NCI-H460 (cell line): ENCODE results near the gene FGF22. TPM values are rescaled to one million over a fixed set of nuclear protein-coding genes. Genes with fewer than 3 reads are reported as not detected.
"Not testable (repeated sequence)": the region's sequence is repeated elsewhere in the genome, so short reads cannot be mapped to it uniquely, and the experiment has no call there.

Experiments
- DNase-seq: peaks from one replicate; pipeline ENCODE4 v3.0.0-alpha.2; 2016; ENCODE audit warnings: low read depth; ENCODE audit errors: extremely low read depth
- total RNA-seq: library from RNA; depleted of rRNA; stranded (reverse); fragments of >200 nt; shearing (Covaris generic); gene quantifications from 2 replicates; pipeline ENCODE4 v1.2.3, GENCODE V29; 2014

Gene FGF22
- total RNA-seq, 1 experiment from 2014 or later: not detected

DNA sequence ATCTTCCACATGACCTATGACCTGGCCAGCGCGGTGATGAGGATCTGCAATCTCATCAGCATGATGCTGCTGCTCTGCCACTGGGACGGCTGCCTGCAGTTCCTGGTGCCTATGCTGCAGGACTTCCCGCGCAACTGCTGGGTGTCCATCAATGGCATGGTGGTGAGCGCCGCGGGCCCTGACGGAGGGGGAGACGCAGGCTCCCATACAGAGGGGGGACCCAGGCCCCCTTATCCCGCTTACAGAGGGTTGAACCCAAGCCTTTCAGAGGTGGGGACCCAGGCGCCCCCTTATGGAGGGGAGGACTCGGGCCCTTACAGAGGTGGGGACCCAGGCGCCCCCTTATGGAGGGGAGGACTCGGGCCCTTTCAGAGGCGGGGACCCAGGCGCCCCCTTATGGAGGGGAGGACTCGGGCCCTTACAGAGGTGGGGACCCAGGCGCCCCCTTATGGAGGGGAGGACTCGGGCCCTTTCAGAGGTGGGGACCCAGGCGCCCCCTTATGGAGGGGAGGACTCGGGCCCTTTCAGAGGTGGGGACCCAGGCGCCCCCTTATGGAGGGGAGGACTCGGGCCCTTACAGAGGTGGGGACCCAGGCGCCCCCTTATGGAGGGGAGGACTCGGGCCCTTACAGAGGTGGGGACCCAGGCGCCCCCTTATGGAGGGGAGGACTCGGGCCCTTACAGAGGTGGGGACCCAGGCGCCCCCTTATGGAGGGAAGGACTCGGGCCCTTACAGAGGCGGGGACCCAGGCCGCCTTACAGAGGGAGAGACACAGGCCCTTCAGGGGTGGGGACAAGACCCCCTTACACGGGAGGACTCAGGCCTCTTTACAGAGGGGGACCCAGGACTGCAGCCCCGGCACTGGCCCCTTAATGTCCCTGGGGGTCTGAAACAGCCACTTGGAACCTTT is 34.4 kb upstream of the FGF22 start:
- DNase-seq: not testable (repeated sequence)

DNA sequence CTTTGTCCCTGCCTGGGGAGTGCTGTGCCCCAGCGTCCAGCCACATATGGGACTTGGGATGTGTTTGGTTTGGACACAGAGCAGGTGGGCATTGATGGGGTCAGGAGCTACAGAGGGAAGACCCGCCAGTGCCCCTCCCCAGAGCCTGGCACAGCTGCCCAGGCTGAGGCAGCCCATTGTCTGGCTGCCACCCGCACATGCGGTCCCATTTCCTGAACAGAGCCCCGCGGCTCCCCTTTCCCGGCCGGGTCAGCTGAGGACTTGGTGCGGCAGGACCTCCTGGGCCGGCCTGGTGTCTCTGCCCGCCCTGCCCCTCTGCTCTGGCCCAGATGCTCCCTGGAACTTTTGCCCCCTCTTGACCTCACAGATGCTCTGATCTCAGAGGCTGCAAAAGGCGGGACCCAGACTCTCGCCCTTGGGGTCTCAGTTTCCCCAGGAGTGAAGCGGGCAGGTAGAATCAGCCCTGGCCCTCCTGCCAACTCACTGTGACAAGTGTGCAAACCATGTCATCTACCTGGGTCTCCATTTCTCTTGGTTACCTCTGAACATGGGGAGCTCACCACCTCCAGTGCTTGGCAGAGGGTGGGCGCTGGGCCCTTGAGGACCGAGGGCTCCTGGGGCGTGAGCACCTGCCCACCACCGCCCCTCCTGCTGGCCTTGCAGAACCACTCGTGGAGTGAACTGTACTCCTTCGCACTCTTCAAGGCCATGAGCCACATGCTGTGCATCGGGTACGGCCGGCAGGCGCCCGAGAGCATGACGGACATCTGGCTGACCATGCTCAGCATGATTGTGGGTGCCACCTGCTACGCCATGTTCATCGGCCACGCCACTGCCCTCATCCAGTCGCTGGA is 32.2 kb upstream of the FGF22 start:
- no peak for DNase-seq

DNA sequence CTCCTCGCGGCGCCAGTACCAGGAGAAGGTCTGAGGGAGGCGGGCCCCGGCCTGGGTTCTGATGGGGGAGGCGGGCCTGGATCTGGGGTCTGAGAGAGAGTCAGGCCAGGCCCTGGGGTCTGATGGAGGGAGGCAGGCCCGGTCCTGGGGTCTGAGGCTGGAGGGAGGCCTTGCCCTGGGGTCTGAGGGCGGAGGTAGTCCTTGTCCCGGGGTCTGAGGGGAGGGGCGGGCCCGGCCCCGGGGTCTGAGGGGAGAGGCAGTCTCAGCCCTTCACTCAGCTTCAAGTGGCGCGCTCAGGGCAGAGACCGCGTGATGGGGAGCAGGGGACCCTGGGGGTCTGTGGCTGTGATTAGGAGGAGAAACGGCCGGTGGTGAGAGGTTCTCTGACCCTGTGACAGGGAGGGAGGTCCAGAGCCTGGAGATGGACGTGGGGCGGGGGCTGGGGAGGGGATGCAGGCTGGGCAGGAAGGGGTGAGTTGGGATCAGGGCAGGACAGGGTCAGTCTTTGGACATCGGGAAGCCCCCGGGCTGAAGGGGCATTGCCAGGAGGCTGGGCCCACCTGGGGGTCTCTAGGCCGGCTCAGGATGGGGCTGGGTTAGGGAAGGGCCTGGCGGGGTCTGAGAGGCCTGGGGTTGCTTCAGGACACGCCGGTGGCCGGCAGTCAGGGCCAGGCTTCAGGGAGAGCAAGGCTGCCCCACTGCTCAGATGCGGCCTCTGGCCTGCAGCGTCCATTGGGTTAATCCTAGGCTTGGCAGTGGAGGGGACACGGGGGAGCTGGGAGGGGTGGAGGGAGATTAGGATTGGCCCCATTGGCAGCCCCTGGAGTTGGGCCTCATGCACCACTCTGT is 31.3 kb upstream of the FGF22 start:
- no peak for DNase-seq

DNA sequence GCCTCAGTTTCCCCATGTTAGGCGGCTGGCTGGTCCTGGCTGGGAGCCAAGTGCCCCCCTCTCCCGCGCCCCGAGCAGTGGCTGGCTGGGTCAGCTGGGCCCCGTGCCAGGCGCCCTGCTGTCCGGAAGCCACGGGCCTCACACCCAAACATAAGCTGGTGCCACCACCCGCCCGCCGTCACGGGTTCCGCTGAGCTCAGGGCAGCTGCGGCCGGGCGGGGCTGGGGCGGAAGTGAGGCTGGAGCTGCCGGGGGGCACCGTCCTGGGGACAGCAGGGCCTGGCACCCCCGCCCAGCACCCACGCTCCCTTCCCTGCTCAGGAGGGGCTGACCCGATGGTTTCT is 30.7 kb upstream of the FGF22 start:
- DNase-seq: no peak

DNA sequence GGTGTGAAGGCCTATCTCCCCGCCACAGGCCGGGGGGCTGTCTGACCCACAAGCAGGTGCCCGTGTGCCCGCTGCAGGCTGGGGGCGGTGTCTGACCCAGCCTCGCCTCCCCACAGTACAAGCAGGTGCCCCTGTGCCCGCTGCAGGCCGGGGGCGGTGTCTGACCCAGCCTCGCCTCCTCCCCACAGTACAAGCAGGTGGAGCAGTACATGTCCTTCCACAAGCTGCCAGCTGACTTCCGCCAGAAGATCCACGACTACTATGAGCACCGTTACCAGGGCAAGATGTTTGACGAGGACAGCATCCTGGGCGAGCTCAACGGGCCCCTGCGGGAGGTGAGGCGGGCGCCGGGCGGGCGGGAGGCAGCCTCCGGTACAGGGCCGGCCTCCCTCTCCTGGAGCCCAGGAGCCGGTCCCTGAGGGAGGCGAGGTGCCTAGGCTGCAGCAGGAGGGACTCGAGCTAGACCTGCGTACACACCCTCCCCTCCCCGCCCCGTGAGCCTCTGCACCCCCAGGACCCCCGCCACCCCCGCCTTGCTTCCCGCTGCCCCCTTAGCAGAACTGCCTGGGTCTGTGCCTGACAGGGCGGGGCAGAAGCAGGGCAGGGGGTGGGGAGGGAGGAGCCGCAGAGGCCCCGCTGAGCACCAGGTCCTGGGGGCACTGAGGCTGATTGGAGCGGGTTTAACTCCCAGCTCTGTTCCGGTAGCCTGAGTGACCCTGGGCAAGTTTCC is 29.4 kb upstream of the FGF22 start:
- DNase-seq: no peak

DNA sequence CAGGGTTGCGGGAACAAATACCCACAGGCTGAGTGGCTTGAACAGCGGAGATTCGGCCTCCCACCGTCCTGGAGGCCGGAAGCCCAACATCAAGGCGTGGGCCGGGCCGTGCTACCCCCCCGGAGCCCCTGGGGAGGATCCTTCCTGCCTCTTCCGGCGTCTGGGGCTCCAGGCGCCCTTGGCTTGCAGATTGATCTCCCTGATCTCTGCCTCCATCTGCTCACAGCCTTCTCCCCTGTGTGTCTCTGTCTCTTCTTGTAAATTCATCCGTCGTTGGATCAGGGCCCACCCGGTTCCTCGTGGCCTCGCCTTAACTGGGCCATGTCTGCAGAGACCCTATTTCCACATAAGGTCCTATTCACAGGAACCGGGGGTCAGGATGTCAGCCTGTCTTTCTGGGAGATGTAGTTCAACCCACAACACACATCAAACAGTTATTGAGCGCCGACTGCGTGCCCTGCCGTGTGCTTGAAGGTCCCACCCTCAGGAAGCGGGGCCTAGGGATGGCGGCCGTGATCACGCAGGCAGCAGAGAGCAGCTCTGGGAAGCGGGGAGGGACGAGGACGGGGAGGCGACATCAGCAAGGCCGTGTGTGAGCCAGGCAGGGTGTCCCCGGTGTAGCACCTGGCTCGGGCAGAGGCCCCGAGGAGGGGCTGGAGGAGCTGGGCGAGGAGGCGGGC is 28.7 kb upstream of the FGF22 start:
- no peak for DNase-seq

DNA sequence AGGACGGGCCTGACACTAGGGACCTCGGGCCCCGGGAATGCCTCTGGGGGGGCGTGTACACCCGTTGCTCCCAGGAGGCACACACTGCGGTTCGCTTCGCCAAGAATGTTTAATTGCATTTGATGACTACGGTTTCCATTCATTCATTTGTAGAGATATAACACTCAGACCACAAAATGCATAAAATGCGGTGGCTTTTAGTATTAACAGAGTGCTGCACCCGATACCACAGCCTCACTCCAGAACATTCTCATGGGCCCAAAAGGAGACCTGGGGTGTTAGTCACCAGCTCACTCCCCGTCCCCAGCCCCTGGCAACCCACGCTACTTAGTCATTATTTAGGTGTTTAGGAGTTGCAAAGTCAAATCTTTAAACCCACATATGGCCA is 28.2 kb upstream of the FGF22 start:
- no peak for DNase-seq

DNA sequence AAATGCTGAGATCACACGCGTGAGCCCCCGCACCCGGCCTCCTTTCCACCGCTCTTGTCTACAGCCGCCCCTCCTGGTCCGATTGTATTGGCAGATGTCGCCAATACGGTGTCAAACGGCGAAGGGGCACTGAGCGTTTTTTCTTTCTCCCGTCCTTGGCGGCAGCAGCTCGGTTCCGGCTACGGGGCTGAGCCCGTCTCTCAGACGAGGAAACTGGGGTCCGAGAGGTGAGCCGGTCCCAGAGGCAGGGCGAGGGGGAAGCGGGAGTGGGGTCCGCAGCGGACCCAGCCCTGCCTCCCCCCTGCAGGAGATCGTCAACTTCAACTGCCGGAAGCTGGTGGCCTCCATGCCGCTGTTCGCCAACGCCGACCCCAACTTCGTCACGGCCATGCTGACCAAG is 26.7 kb upstream of the FGF22 start:
- no peak for DNase-seq

DNA sequence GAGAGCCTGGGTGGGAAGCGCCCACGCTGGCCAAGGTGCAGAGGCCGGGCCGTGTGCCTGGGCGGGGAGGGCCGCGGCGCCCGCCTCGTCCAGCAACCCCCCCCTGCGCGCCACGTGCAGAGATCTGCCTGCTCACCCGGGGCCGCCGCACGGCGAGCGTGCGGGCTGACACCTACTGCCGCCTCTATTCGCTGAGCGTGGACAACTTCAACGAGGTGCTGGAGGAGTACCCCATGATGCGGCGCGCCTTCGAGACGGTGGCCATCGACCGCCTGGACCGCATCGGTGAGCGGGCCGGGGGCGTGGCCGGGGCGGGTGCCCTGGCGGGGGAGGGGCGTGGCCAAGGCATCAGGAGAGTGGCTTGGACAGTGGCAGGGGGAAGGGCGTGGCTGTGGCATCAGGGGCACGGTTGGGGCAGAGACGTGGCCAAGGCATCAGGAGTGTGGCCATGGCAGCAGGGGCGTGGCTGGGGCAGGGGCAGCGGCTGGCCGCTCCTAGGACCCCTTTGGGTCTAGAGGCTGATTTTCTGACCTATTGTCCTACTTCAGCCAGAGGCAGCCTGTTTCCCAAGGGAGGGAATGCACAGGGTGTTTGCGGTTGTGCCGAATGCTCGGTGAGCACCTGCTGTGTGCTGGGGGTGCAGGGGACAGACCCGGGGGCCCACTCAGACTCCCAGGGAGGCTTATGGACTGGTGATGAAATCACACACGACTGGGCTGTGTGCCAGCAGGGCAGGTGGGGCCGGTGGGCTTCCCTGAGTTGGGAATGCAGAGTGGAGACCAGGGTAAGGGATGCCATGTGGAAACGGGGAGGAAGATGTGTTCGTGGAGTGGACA is 25.7 kb upstream of the FGF22 start:
- no peak for DNase-seq

DNA sequence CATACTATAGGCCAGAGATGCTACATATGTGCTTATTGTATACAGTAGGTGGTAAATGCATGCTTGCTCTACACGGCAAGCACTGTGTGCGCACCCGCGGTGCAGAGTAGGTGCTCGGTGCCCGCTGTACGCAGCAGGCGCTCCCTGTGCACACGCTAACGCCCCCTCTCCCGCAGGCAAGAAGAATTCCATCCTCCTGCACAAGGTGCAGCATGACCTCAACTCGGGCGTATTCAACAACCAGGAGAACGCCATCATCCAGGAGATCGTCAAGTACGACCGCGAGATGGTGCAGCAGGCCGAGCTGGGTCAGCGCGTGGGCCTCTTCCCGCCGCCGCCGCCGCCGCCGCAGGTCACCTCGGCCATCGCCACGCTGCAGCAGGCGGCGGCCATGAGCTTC is 24.1 kb upstream of the FGF22 start:
- DNase-seq: no peak

DNA sequence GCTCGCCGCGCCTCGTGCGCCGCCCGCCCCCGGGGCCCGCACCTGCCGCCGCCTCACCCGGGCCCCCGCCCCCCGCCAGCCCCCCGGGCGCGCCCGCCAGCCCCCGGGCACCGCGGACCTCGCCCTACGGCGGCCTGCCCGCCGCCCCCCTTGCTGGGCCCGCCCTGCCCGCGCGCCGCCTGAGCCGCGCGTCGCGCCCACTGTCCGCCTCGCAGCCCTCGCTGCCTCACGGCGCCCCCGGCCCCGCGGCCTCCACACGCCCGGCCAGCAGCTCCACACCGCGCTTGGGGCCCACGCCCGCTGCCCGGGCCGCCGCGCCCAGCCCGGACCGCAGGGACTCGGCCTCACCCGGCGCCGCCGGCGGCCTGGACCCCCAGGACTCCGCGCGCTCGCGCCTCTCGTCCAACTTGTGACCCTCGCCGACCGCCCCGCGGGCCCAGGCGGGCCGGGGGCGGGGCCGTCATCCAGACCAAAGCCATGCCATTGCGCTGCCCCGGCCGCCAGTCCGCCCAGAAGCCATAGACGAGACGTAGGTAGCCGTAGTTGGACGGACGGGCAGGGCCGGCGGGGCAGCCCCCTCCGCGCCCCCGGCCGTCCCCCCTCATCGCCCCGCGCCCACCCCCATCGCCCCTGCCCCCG is 23.5 kb upstream of the FGF22 start:
- DNase-seq: no peak

DNA sequence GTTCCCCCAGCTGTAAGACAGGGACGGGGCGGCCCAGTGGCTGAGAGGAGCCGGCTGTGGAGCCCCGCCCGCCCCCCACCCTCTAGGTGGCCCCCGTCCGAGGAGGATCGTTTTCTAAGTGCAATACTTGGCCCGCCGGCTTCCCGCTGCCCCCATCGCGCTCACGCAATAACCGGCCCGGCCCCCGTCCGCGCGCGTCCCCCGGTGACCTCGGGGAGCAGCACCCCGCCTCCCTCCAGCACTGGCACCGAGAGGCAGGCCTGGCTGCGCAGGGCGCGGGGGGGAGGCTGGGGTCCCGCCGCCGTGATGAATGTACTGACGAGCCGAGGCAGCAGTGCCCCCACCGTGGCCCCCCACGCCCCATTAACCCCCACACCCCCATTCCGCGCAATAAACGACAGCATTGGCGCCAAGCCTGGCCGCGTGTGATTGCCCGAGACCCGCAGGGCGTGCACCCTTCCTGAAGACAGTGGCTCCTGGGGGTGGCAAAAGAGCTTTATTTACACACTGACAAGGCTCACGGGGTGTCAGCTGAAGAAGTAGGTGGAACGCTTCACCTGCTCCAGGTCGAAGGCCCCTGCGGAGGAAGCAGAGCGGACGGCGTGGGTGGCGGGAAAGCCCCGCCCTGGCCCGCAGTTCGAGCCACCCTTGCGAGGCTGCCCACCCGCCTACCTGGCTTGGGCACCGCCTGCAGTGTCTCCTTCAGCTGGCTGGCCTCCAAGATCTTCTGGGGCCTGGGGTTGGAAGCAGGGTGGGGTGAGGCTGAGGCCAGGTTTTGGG is 22.7 kb upstream of the FGF22 start:
- DNase-seq: no peak

DNA sequence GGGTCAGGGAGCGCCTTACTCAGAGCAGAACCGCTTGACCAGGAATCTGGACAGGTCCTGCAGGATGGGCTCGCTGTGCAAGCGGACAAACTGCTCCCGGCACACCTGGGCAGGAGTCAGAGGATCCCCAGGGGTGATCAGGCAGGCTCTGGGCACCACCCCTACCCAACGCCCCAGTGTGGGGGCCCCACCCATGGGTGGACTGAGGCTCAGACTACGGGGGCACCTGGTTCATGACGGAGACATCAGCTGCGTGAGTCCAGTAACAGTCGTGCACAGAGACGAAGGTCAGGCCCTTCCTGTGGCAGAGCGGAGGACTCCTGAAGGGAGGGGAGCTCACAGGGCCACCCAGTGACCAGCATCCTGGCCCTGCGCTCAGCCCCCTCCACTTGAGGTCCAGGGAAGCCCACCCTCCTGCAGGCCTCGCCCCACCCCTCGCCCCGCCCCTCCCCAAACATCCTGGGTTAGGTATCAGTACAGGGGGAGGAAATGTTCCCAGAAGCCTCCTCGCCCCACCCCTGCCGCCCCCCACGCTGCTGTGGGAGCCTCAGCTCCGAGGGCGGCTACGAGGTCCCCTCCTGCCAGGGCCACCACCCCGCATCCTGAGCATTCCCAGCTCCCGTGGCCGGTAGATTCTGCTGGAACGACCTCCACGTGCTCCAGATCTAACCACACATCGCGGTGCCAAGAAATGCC is 22.0 kb upstream of the FGF22 start:
- DNase-seq: no peak

DNA sequence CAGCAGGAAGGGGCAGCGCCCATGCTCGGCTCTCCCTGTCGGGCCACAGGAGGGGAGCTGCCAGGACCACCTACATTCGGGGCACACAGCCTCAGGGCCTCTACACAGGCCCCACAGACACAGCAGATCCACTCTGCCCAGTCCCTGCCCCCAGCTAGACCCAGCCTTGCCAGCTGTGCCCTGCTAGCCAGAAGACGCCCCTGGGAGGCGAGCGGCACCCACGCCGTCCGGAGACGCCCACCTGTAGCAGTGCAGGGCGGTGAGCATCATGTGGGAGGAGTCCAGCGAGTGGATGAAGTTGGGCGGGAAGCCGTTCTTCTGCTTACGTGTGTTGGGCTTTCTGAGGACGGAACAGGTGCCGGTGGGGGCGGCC is 21.4 kb upstream of the FGF22 start:
- DNase-seq: no peak

DNA sequence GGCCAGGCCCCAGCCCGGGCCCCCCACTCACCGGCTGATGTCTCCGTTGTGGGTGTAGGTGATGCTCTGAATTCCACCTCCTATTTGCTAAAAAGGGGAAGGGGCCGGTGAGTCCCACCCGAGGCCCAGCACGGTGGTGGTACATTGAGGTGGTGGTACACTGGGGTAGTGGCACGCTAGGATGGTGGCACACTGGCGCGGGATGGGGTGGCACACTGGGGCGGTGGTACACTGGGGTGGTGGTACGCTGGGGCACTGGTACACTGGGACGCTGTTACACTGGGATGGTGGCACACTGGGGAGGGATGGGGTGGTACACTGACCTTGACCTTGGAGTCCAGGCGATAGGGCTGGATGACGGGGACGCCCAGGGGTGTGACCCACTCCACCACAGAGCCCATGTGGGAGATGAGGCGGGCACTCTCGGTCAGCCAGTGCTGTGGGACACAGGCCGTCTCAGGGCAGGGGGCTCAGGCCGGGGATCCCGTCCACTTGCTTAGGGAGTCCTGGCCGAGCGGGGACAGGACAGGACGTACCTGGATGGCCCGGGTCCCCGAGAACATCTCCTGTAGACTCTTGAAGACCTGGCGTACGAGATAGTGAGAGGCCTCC is 20.9 kb upstream of the FGF22 start:
- DNase-seq: no peak

DNA sequence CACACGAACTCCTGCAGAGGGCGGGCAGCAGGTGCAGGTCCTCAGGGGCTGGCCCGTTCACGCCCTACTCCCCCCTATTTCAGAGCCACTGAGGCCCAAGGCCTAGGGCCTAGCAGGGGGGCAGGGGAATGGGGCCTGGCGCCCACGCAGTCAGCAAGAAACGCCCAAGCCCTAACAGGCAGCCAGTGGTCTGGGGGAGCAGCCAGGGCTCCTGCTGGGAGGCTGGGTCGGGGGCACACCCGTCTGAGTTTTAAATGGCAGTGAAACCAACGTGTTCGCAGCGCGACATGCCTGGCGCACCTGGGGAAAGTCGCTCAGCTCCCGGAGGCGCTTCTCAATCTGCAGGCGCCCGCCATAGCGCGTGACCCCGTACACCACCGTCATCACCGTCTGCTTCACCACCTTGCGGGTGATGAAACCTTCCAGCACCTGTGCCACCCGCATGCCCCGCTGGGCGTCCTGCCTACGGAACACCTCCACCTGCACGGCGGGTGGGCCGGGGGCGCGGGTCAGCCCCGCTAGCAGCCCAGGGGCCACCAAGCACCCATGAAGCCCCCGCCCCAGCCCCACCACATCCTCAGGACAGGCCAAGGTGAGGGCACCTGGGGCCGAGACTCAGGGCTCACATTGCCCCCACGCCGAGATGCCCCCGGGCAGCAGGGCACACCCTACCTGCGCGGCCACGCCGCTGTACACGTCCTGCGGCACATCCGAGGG is 20.2 kb upstream of the FGF22 start:
- no peak for DNase-seq
